Measurements from ENCODE around the gene SLA2.

Gene SLA2

DNA sequence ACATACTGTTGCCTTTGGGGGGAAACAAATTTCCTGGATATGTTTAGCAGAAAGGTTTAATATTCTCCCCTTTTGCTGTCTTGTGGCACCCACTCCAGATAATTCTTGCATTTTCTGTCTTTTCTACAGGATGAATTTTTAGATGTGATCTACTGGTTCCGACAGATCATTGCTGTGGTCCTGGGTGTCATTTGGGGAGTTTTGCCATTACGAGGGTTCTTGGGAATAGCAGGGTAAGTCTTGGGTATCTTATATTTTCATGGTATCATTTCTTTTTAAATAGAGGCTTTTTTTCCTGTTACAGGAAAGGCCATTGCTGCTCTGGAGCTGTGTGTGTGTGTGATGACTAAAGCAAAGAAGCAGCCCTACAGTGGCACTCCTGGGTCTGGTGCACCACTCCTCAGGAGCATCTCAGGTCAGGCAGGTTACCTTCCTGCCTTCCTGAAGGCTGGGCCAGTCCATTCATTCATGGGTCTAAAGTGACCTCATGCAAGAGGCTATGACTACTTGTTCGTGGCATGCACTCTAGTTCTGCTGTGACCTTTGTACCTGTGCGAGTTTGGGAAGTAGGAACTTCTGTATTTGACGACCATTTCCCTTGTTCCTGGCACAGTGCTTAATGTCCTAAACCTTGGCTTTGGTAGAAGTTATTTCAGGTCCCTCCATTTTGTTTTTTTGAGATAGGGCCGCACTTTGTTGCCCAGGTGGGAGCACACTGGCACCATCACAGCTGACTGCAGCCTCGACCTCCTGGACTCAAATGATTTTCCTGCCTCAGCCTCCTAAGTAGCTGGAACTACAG lies 38.2 kb downstream of the SLA2 start:
- no peak for DNase-seq

DNA sequence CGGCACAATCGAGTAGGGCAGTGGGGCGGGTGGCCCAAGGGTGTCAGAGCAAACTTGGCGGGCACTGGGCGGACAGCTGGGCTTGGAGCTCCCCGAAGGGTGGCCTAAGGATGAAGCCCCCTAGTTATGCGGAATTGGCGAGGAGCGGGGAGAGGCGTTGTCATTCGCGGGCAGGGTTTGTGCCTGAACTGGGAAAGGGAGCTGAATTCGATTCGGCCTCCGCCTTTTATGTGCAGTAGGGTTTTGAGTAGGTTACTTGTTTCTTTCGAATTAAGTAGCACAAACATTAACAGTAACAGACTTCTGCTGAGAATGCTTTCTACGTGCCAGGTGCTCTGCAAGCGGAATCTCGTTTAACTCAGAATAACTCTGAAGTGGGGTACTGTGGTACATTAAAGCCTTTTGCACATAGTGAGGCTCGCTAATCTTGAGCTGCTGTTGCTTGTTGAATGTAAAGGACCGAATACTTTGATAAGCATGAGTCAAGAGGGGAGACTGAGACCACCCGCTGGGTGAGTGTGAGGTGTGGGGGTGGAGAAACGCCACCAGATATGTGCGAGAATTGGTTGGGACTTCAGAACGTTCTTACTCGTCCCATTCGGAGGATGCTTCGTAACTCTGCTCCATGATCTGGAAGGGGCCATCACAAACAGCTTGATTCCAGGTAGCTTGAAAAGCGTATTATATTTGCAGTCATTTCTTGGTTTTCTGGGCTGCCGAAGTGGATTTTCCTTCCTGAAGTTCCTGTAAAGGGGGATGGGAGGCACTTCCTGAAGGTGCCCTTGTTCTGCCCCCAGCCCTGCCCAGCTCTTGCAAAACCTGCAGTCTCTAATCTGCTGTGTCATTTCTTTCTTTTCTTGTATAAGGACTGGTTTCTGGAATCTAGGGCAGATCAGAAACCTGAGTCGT lies 39.6 kb downstream of the SLA2 start:
- DNase-seq = no peak

DNA sequence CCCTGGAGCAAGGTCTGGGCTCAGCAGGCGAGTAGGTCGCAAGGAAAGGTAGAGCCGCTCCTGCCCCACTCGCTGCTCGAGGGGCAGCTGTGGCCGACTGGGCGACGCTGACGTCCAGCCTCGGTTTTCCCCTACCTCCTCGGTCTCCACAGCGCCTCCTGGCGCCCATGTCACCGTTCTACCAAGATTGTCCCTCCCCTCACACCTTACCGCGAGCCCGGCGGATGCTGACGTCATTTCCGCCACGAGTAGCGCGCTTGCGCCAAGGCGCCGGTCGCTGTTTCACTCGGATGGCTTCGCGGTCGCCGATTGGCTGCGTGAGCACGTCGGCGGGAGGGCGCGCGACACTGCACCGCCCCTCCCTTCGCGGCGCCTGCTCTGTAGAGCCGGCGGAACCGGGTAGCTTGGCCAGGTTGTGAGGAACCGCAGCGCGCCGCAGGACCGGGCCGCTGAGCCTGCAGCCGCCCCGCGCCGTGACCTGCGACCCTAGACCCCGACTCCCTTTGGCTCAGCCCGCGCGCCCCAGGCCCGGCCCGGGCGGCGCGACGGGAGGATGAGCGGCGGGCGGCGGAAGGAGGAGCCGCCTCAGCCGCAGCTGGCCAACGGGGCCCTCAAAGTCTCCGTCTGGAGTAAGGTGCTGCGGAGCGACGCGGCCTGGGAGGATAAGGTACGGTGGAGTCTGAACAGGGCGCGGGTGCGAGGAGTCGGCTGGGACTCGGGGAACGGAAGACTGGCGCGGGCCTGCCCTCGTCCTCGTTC lies 40.4 kb downstream of the SLA2 start, which contains the start of gene RAB5IF:
TSS of gene RAB5IF (plus strand) at position 381 of the 759 bp plus-strand sequence. CDS start at position 554, 173 bp downstream.
- peak; percentile 99 for DNase-seq

DNA sequence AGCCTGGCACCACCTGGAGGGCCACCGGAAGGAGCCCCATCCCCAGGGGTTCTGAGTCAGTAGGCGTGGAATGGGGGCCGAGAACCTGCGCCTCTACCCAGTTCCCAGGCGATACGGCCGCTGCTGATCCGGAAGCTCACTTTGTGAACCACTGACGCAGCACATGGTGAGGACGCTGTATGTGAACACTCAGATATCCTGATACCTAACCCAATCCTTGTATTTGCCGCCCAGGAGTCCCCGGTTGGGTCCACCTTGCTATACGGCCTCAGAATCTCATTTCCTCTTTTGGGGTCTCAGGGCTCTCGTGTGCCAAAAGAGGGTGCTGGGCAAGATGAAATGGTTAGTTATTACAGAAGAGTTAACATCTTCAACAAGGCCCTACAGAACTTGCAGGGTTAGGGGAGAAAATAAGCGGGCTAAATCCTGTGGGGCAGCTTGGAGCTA lies 41.0 kb downstream of the SLA2 start:
- no peak for DNase-seq

DNA sequence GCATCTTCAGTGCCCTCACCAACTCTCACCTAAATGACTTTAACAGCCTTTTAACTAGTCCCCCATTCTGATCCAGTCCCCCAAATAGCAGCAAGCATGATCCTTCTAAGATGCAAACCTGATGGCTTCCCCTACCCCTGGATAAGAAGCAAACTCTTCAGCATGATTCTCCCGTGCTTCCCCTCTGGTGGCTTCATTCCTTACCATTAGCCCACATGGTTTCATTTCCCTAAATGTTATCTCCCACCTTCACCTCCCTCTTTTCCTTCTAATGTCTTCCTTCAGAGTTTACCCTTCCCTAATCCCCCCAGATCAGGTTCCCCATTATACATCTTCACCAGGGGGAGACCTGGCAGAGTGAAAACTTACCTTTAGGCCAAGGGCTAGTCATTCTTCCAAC lies 44.5 kb downstream of the SLA2 start:
- DNase-seq = no peak

DNA sequence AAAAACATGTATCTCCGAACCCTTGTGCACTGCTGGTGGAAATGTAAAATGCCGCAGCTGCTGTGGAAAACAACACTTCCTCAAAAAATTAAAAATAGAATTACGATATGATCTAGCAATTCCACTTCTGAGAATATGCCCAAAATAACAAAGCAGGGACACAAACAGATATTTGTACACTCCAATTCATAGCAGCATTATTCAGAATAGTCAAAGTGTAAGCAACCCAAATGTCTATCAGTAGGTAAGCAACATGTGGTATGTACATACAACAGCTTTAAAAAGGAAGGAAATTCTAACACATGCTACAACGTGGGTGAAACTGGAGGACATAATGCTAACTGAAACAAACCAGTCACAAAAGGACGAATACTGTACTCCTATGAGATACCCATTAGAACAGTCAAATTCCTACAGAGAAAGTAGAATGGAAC lies 46.1 kb downstream of the SLA2 start:
- no peak for DNase-seq

DNA sequence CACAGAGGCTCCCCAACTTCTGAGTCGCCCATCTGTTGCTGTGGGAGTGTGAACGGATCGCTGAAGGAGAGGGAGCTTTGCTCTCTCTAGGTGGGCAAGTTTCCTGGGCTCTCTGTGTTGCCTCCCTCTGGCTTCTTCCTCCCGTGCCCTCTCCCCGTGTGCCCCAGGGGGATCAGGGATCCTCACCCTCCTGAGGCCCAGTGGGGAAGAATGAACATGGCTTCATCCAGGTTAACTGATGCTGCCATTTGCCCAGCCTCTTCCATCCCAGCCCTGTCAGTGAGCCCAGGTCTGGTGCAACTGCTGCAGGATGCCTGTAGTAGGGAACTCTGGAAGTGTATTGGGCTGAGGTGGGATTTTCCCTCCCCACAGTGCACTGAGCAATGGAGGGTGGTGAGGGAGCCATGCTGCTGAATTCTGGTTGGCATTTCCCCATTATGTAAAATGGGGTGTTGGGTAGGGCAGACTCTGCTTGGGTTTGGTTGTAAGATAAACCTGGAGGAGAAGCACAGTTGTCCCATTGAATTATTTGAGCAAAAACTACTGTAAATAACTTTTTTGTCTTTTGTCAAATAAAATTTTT lies 52.6 kb downstream of the SLA2 start:
- no peak for DNase-seq

DNA sequence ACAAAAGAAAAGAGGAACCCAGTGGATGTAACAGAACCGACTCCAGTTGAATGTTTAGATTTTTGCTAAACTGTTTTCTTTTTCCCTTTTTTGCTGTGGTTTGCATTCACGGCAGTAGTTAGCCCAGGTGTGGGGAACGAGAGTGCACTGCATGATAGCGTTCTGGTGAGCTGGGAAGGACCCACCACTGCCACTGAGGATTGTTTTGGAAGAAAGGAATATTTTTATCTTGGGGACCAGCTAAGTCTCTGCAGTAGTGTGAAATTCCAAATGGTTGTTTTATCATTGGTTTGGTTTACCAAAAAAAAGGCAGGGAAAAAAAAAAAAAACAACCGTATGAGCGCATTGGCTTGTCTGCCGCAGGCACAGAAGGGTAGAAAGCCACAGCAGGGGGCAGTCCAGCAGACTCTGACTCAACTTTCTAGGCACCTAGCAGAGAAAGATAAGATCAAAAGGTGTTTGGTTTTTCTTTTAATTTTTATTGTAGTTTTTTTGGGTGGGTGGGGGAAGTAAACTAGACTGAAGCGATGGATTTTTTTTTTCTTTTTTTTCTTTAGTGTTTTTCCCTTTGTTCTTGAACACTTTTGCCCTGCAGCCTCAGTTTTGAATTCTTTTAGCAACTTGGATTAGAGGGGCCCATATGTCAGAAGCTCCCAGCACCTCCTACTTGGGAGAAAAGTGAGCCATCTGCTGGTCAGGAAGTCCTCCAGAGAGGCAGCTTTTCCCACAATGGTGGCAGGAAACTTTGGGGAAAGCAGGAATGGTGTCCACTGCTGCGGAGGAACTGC lies 53.9 kb downstream of the SLA2 start:
- peak; percentile 65 for DNase-seq

DNA sequence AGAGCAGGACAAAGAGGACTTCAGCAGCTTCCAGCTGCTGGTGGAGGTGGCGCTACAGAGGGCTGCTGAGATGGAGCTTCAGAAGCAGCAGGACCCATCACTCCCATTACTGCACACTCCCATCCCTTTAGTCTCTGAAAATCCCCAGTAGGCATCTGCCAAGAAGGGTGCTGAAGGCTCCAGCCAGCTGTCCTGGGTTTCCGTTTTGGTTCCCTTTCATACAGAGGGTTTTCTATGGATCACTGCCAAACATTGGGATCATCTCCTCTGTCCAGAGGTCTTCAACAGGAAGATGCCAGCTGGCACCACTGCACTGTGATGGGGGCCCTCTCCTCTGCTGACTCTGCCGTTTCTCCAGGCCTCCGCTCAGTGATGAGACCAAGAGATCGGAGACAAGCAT lies 54.7 kb downstream of the SLA2 start:
- DNase-seq = no peak

DNA sequence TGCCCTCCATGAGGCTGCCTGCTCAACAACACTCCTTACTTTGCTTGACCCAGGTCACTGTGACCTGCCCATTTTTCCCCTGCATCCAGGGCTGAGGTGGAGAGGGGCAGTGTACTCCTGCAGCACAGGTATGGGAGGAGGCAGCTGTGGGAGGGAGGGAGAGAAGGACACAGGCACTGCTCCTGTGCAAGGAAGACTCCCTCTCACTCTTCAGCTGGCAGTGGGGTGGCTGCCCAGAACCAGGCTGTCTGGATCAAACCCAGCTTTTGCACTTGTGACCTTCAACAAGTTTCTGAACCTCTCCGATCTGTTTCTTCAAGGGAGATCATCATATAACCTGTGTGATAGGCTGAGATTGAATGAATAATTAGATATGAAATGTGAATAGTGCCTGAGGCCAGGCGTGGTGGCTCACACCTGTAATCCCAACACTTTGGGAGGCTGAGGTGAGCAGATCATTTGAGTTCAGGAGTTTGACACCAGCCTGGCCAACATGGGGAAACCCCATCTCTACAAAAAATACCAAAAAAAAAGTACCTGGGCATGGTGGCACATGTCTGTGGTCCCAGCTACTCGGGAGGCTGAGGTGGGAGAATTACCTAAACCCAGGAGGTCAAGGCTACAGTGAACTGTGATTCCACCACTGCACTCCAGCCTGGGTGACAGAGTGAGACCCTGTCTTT lies 58.5 kb downstream of the SLA2 start:
- DNase-seq = no peak

DNA sequence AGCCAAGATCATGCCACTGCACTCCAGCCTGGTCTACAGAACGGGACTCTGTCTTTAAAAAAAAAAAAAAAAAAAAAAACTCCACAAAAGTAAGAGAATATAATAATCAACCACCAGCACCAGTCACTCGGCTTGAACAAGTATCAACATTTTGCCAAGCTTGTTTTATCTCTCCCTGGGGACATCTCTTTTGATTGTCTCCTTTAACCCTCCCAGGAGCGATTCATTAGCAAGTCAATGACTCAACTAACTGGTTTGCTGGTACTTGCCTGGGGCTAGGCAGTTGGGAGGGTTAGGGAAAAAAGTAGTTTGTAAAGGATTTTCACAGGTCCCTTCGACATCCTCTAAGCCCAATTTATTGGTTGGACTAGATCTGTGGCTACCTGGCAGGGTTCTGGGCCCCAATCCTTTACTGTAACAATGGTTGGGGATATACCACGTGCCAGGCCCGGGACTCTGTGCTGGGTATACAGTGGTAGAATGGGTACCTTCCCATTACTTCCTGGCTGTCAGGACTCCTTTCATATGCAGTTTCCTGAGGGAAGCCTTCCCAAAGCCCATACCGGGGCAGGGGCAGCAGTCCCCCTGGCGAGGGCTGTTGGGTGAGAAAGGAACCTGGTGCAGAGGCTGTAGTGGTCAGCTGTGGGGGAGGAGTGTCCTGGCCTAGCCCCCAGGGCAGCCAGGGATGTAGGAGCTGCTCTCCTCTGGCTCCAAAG lies 60.4 kb downstream of the SLA2 start:
- no peak for DNase-seq

DNA sequence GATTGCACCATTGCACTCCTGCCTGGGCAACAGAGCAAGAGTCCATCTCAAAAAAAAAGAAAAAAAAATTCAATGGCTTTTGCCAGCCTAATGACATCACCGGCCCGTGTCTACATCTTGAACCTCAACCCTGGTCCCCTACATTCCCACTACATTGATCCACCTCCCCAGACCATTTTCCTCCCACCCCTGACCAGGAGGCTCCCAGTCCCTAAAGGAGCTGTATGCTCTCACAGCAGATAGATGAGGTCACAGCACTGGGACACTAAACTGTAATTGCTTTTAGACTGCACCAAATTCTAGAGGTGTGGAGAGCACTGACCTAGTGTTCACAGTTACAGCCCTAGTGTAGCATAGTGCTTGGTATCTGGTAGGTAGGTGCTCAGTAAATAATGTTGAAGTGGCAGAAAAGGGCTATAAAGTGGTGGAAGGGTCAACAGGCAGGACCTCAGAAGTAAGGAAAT lies 61.9 kb downstream of the SLA2 start:
- DNase-seq = no peak

DNA sequence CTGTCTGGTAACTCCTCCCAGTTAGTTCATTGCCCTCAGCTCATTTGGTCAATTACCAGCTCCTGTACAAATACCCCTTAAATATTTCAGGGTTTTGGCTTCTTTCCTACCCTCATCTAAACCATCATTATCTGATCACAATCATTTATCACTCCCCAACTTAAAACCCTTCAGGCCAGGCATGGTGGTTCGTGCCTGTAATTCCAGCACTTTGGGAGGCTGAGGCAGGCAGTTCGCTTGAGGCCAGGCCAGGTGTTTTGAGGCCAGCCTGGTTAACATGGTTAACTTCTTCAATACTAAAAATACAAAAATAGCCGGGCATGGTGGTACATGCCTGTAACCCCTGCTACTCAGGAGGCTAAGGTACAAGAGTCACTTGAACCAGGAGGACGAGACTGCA lies 63.2 kb downstream of the SLA2 start:
- DNase-seq = no peak

DNA sequence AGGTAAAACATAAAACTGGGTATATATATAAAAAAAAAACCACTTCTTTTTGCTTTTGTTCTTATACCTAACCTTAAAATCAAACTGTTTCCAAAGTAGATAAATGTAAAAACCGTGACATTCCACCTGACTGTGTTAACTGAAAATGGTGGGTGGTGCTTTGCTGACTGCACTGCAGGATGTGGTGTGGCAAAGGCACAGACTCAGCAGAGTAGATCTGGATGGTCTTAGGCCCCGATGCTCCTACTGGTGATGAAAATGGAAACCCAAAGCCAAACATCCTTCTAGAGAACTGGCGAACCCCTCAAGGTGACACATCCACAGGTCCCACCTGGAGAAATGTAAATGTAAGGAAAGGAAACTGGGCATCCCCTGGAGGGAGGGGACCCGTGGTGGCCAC lies 63.7 kb downstream of the SLA2 start:
- no peak for DNase-seq

DNA sequence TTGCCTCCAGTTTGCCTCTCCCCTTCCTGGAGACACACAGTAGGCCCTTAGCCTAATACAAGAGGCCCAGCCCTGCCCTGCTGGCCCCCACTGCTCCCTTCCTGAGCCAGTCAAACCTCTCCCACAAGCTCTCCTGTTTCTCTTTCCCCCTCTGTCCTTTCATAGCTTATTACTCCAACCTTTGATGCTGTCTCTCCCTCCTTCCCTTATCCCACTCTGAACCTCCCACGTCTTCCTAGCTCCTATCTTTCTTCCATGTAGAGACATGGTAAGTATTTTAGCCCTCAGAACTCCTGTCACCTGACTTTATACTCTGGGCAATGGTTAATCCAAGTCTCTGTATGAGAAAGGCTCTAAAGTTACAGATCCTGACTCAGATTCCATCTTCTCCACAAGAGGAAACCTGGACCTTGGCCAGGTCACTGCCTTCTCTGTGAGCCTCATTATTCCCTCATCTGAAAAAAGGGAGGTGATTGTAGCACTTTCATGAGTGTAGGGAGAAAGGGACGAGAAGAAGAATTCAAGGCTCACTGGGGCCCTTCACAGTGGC lies 65.9 kb downstream of the SLA2 start:
- DNase-seq = no peak

DNA sequence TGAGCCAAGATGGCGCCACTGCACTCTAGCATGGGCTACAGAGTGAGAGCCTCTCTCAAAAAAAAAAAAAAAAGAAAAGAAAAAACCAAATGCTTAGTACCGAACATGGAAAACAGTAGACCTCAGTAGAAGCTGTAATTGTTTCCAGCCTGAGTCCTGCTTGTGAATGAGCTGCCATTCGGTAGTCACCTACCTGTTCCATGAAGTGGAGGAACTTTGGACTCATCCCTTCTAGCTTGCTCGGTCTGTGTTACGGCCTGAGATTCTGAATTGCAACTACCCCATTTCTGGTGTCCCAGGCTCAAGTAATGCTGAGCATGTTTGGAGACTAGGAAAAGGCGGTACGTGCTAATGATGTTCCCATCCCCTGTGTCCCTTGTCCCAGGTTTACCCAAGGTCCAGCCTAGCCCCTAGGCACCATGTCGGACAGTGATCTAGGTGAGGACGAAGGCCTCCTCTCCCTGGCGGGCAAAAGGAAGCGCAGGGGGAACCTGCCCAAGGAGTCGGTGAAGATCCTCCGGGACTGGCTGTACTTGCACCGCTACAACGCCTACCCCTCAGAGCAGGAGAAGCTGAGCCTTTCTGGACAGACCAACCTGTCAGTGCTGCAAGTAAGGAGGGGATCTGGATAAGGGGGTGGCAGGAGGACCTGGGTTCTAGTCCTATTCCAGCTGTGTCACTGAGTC lies 67.5 kb downstream of the SLA2 start:
- no peak for DNase-seq

DNA sequence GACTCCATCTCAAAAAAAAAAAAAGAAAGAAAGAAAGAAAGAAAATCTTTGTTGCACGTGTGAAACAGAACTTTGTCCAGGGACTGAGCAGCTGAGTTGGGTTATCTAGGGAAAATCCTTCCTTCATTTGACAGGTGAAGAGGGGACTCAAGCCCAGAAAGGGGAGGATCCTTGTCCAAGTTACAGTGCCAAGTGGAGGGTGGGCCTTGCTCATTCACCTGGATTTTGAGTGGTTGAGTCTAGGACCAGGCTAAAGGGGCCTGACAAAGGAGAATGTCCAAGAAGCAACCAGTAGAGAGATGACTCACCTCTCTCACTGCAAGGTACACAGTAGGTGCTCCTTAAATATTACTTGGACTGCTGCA lies 69.9 kb downstream of the SLA2 start:
- no peak for DNase-seq

DNA sequence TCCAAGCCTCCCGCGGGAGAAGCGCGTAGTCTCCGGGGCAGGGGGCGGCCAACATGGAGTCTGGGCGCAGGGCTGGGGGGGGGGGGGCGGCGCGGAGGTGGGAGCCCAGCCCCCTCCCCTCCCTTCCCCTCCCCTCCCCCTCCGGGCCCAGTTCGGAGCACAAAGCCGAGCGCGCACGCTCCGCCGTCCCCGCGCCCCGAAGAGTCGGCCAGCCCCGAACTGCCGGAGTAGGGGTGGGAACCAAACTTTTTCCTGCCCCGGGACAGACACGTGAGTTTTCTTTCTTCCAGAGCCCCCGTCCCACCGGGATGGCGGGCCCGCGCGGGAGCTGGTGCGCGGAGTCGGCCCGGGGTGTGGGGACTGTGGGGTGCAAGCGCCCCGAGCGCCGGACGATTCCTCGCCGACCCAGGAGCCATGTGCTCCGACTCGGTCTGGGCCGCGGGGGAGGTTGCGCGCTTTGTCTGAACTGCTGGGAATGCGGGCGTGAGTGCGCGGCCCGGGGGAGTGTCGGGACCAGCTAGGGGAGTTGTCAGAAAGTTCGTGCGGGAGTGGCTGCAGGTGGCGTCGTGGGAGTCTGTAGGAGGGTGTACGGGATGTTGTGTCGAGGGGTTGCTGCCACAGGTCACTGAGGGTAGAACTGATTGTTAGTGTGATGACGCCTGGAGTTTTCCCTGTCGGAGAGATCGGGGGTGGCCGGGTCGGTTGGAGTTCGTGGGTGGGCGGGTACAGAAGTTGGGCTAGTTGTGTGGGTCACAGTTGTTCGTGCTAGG lies 71.4 kb downstream of the SLA2 start:
- peak; percentile 58 for DNase-seq

Measured in central memory CD4-positive, alpha-beta T cell (primary cell).